ENCODE measurements around the gene SPIB.

Gene SPIB

GRCh38 chr19:50392759-50393158 lies 26.0 kb upstream of the SPIB start:
- no peak for DNase-seq (ENCODE audit: low read depth)

GRCh38 chr19:50393589-50393988 lies 25.1 kb upstream of the SPIB start:
- no peak for DNase-seq (ENCODE audit: low read depth)

GRCh38 chr19:50394017-50394416 lies 24.7 kb upstream of the SPIB start:
- DNase-seq (ENCODE audit: low read depth): no peak

GRCh38 chr19:50398675-50399367 lies 19.9 kb upstream of the SPIB start:
- DNase-seq (ENCODE audit: low read depth): no peak

- no peak for DNase-seq (ENCODE audit: low read depth)
Observed at GRCh38 chr19:50399368-50399745, 19.4 kb upstream of the SPIB start.

GRCh38 chr19:50401605-50402450 lies 16.9 kb upstream of the SPIB start:
- no peak for DNase-seq (ENCODE audit: low read depth)

- DNase-seq (ENCODE audit: low read depth): no peak
Observed at GRCh38 chr19:50402544-50403301, 16.0 kb upstream of the SPIB start.

- DNase-seq (ENCODE audit: low read depth): no peak
Observed at GRCh38 chr19:50406156-50406820, 12.4 kb upstream of the SPIB start.

GRCh38 chr19:50406829-50407228 lies 11.9 kb upstream of the SPIB start:
- no peak for DNase-seq (ENCODE audit: low read depth)

GRCh38 chr19:50409347-50409746 lies 9.4 kb upstream of the SPIB start:
- no peak for DNase-seq (ENCODE audit: low read depth)

GRCh38 chr19:50410109-50410508 lies 8.6 kb upstream of the SPIB start:
- DNase-seq (ENCODE audit: low read depth): no peak

GRCh38 chr19:50412419-50412818 lies 6.3 kb upstream of the SPIB start:
- DNase-seq (ENCODE audit: low read depth): no peak

GRCh38 chr19:50413096-50413495 lies 5.6 kb upstream of the SPIB start:
- no peak for DNase-seq (ENCODE audit: low read depth)

GRCh38 chr19:50413531-50413930 lies 5.2 kb upstream of the SPIB start:
- DNase-seq (ENCODE audit: low read depth): no peak

- DNase-seq (ENCODE audit: low read depth): peak; percentile 52
Observed at GRCh38 chr19:50414864-50415660, 3.7 kb upstream of the SPIB start.

- no peak for DNase-seq (ENCODE audit: low read depth)
Observed at GRCh38 chr19:50415661-50416033, 3.1 kb upstream of the SPIB start.

- no peak for DNase-seq (ENCODE audit: low read depth)
Observed at GRCh38 chr19:50416034-50416977, 2.4 kb upstream of the SPIB start.

GRCh38 chr19:50417111-50418081 lies 1.3 kb upstream of the SPIB start:
- no peak for DNase-seq (ENCODE audit: low read depth)

GRCh38 chr19:50419022-50419579 lies 363 bp downstream of the SPIB start:
- DNase-seq (ENCODE audit: low read depth): no peak

Data from EH (cell line).